Neural cell (in vitro differentiated cells): ENCODE data around the gene RAPGEF4. TPM values are rescaled to one million over a fixed set of nuclear protein-coding genes. Genes with fewer than 3 reads are reported as not detected.

ENCODE experiments used
- H2AFZ ChIP-seq: fragments of 200-600, 300-800 bp; sonication (generic), shearing (Covaris generic); 2 replicates; pipeline ENCODE4 v1.6.0; 2014; ENCODE audit warnings: low read depth, mild to moderate bottlenecking, antibody characterized with exemption, low read length, moderate library complexity
- H3F3A ChIP-seq: fragments of 200-600 bp; shearing (Covaris generic); 2 replicates; pipeline ENCODE4 v1.6.1; 2016; ENCODE audit warnings: mild to moderate bottlenecking, moderate library complexity, mixed read lengths, antibody characterized with exemption, low read length; ENCODE audit not compliant: insufficient read depth, poor library complexity, severe bottlenecking
- H3K27ac ChIP-seq: fragments of 200-600, 300-800 bp; sonication (generic), shearing (Covaris generic); 2 replicates; pipeline ENCODE4 v1.5.1; 2014; ENCODE audit warnings: mild to moderate bottlenecking, low read length, moderate library complexity
- H3K27me3 ChIP-seq: fragments of 300-800, 200-600 bp; sonication (generic), shearing (Covaris generic); 2 replicates; pipeline ENCODE4 v1.6.0; 2014; ENCODE audit warnings: mild to moderate bottlenecking, low read depth, low read length, moderate library complexity; ENCODE audit not compliant: insufficient read depth
- H3K36me3 ChIP-seq: fragments of 300-800, 200-600 bp; sonication (generic), shearing (Covaris generic); 2 replicates; pipeline ENCODE4 v1.5.1; 2014; ENCODE audit warnings: mild to moderate bottlenecking, antibody characterized with exemption, low read length, moderate library complexity; ENCODE audit not compliant: insufficient read depth
- H3K4me2 ChIP-seq: fragments of 300-800, 200-600 bp; sonication (generic), shearing (Covaris generic); 2 replicates; pipeline ENCODE4 v1.6.0; 2014; ENCODE audit warnings: mild to moderate bottlenecking, low read length
- H3K4me3 ChIP-seq: fragments of 300-800, 200-600 bp; sonication (generic), shearing (Covaris generic); 2 replicates; pipeline ENCODE4 v1.5.1; 2014; ENCODE audit warnings: mild to moderate bottlenecking, low read length, moderate library complexity
- H3K79me2 ChIP-seq: fragments of 200-600 bp; shearing (Covaris generic); replicated peaks from 2 replicates; pipeline ENCODE4 v1.6.0; 2014; ENCODE audit warnings: mild to moderate bottlenecking, low read length, moderate library complexity; ENCODE audit not compliant: insufficient read depth
- H3K9ac ChIP-seq: fragments of 300-800, 200-600 bp; sonication (generic), shearing (Covaris generic); 2 replicates; pipeline ENCODE4 v1.6.1; 2016; ENCODE audit warnings: mild to moderate bottlenecking, low read length, mixed read lengths
- H3K9me2 ChIP-seq: fragments of 200-600 bp; shearing (Covaris generic); 2 replicates; pipeline ENCODE4 v1.6.1; 2016; ENCODE audit warnings: mild to moderate bottlenecking, low read length, mixed read lengths; ENCODE audit not compliant: insufficient read depth
- H3K9me3 ChIP-seq: fragments of 200-600, 300-800 bp; sonication (generic), shearing (Covaris generic); 2 replicates; pipeline ENCODE4 v1.6.1; 2016; ENCODE audit warnings: mild to moderate bottlenecking, mixed run types, low read length, moderate library complexity, mixed read lengths
- H4K20me1 ChIP-seq: fragments of 200-600 bp; shearing (Covaris generic); 2 replicates; pipeline ENCODE4 v1.6.1; 2016; ENCODE audit warnings: mild to moderate bottlenecking, mixed run types; ENCODE audit not compliant: insufficient read depth
- CTCF ChIP-seq: fragments of 450-650 bp; IDR thresholded peaks from 2 replicates; pipeline ENCODE4 v1.5.1; 2014; ENCODE audit warnings: antibody characterized with exemption, mild to moderate bottlenecking, moderate library complexity; ENCODE audit not compliant: poor library complexity, severe bottlenecking
- EP300 ChIP-seq: fragments of 450-650 bp; conservative IDR thresholded peaks from 2 replicates; pipeline ENCODE4 v1.6.1; 2014; ENCODE audit warnings: antibody characterized with exemption, mild to moderate bottlenecking, moderate library complexity; ENCODE audit not compliant: poor library complexity, severe bottlenecking
- EZH2 ChIP-seq: fragments of 200-600, 300-800 bp; shearing (Covaris generic), sonication (generic); IDR thresholded peaks from 2 replicates; pipeline ENCODE4 v1.6.1; 2014; ENCODE audit warnings: antibody characterized with exemption, low read length, borderline replicate concordance, mild to moderate bottlenecking; ENCODE audit not compliant: insufficient read depth, poor library complexity, severe bottlenecking
- MXI1 ChIP-seq: fragments of 450-650 bp; conservative IDR thresholded peaks from 2 replicates; pipeline ENCODE4 v1.6.1; 2014; ENCODE audit warnings: antibody characterized with exemption, mild to moderate bottlenecking; ENCODE audit not compliant: poor library complexity, severe bottlenecking
- POLR2AphosphoS5 ChIP-seq: IDR thresholded peaks from 2 replicates; pipeline ENCODE4 v1.6.1; 2012
- RAD21 ChIP-seq: fragments of 450-650 bp; conservative IDR thresholded peaks from 2 replicates; pipeline ENCODE4 v1.6.1; 2014; ENCODE audit warnings: antibody characterized with exemption, mild to moderate bottlenecking, moderate library complexity
- REST ChIP-seq: IDR thresholded peaks from 2 replicates; pipeline ENCODE4 v1.6.1; 2012; ENCODE audit warnings: borderline replicate concordance
- SMC3 ChIP-seq: fragments of 450-650 bp; conservative IDR thresholded peaks from 2 replicates; pipeline ENCODE4 v1.6.1; 2014; ENCODE audit warnings: antibody characterized with exemption, mild to moderate bottlenecking, moderate library complexity; ENCODE audit not compliant: poor library complexity
- TAF1 ChIP-seq: IDR thresholded peaks from 2 replicates; pipeline ENCODE4 v1.6.1; 2012; ENCODE audit warnings: low read depth
- polyA plus RNA-seq: library from polyadenylated mRNA; depleted of rRNA; stranded (reverse); fragments of >200 nt; gene quantifications from 2 replicates; pipeline ENCODE4 v1.2.3, GENCODE V29; 2014

Gene RAPGEF4
- polyA plus RNA-seq, 1 donor from 2014 or later, result 10.4 TPM

GRCh38 chr2:172858473-172858745 is 122.8 kb downstream of the RAPGEF4 start:
- H3K9ac ChIP-seq, result no peak overlapping the region
- H3F3A ChIP-seq, result no peaks in the 10 kb centered on the region
- no peak overlapping the region for H3K4me2 ChIP-seq
- peaks cover 4% of the 10 kb centered on the region for H3K9me3 ChIP-seq
- no peaks in the 10 kb centered on the region for H3K9me2 ChIP-seq
- no peak overlapping the region for H3K4me3 ChIP-seq
- no peaks in the 10 kb centered on the region for H4K20me1 ChIP-seq
- no peaks in the 10 kb centered on the region for H3K27me3 ChIP-seq
- no peak overlapping the region for H3K27ac ChIP-seq
- TF ChIP-seq CTCF (no peak), MXI1 (no peak), POLR2AphosphoS5 (no peak), TAF1 (no peak), EZH2 (no peak), RAD21 (no peak), EP300 (no peak), SMC3 (no peak), REST (no peak)
- no peak overlapping the region for H2AFZ ChIP-seq
- no peaks in the 10 kb centered on the region for H3K79me2 ChIP-seq
- H3K36me3 ChIP-seq, result no peaks in the 10 kb centered on the region

GRCh38 chr2:172859581-172860335 is 124.1 kb downstream of the RAPGEF4 start:
- no peak overlapping the region for H2AFZ ChIP-seq
- H3K36me3 ChIP-seq, result no peaks in the 10 kb centered on the region
- no peak overlapping the region for H3K4me3 ChIP-seq
- peaks cover 1% of the 10 kb centered on the region for H3K9me3 ChIP-seq
- H3K79me2 ChIP-seq, result no peaks in the 10 kb centered on the region
- H3K9ac ChIP-seq, result no peak overlapping the region
- H3K27ac ChIP-seq, result no peak overlapping the region
- no peaks in the 10 kb centered on the region for H3F3A ChIP-seq
- no peak overlapping the region for H3K4me2 ChIP-seq
- H3K9me2 ChIP-seq, result no peaks in the 10 kb centered on the region
- H4K20me1 ChIP-seq, result no peaks in the 10 kb centered on the region
- no peaks in the 10 kb centered on the region for H3K27me3 ChIP-seq
- no peak for TF ChIP-seq RAD21
- no peak for TF ChIP-seq REST
- no peak for TF ChIP-seq POLR2AphosphoS5
- no peak for TF ChIP-seq EP300
